ENCODE data around the gene ABCA4.

DNA sequence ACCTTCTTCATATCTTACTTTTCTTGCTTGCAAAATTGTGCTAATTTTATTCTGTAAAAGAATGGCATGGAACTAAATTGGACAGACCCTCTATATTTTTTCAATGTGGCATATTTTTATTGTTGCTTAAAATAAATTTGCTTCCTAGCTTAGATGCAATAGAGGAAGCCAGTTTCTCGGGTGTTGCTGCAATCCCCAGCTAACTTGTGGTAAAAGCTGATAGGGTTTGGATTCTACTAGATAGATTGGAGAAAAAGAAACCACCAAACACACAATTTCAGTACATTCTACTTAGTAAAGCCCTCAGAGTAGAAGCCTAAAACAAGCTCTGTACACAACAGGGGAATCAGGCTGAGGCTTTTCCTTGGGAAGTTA is 162.2 kb downstream of the ABCA4 start:
- TF ChIP-seq E2F1 (CRISPR knock-in tag; IDR thresholded peaks at IDR 0.05) (no peak), CTCF (IDR thresholded peaks at IDR 0.05) (no peak), JAZF1 (CRISPR knock-in tag; IDR thresholded peaks at IDR 0.05) (no peak), TEAD4 (CRISPR knock-in tag; IDR thresholded peaks at IDR 0.05) (no peak), SMAD3 (CRISPR knock-in tag; IDR thresholded peaks at IDR 0.05; ENCODE audit: borderline replicate concordance) (no peak), NR3C1 (CRISPR knock-in tag; conservative IDR thresholded peaks at IDR 0.05; ENCODE audit: low read depth) (no peak), NFYB (CRISPR knock-in tag; conservative IDR thresholded peaks at IDR 0.05; ENCODE audit: low read depth) (no peak), MAX (CRISPR knock-in tag; IDR thresholded peaks at IDR 0.05) (no peak), ZNF121 (CRISPR knock-in tag; IDR thresholded peaks at IDR 0.05) (no peak), CREM (CRISPR knock-in tag; IDR thresholded peaks at IDR 0.05) (no peak)
- TF ChIP-seq, protein P1, sequence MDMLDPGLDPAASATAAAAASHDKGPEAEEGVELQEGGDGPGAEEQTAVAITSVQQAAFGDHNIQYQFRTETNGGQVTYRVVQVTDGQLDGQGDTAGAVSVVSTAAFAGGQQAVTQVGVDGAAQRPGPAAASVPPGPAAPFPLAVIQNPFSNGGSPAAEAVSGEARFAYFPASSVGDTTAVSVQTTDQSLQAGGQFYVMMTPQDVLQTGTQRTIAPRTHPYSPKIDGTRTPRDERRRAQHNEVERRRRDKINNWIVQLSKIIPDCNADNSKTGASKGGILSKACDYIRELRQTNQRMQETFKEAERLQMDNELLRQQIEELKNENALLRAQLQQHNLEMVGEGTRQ (CRISPR knock-in tag; IDR thresholded peaks at IDR 0.05): no peak
- TF ChIP-seq, protein P2, sequence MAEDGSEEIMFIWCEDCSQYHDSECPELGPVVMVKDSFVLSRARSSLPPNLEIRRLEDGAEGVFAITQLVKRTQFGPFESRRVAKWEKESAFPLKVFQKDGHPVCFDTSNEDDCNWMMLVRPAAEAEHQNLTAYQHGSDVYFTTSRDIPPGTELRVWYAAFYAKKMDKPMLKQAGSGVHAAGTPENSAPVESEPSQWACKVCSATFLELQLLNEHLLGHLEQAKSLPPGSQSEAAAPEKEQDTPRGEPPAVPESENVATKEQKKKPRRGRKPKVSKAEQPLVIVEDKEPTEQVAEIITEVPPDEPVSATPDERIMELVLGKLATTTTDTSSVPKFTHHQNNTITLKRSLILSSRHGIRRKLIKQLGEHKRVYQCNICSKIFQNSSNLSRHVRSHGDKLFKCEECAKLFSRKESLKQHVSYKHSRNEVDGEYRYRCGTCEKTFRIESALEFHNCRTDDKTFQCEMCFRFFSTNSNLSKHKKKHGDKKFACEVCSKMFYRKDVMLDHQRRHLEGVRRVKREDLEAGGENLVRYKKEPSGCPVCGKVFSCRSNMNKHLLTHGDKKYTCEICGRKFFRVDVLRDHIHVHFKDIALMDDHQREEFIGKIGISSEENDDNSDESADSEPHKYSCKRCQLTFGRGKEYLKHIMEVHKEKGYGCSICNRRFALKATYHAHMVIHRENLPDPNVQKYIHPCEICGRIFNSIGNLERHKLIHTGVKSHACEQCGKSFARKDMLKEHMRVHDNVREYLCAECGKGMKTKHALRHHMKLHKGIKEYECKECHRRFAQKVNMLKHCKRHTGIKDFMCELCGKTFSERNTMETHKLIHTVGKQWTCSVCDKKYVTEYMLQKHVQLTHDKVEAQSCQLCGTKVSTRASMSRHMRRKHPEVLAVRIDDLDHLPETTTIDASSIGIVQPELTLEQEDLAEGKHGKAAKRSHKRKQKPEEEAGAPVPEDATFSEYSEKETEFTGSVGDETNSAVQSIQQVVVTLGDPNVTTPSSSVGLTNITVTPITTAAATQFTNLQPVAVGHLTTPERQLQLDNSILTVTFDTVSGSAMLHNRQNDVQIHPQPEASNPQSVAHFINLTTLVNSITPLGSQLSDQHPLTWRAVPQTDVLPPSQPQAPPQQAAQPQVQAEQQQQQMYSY (CRISPR knock-in tag; IDR thresholded peaks at IDR 0.05): no peak

Measured in WTC11 (cell line).